Astrocyte of the spinal cord (primary cell): ENCODE measurements around the gene SERF2.

ENCODE experiments used
- DNase-seq: peaks from one replicate; pipeline ENCODE4 v3.0.0; 2011; ENCODE audit warnings: low read depth, low spot score
- H3K4me3 ChIP-seq: 2 replicates; pipeline ENCODE4 v1.5.1; 2011; ENCODE audit warnings: low read depth, mild to moderate bottlenecking, low read length, moderate library complexity
- in situ Hi-C: cut with HindIII; loops from 2 replicates; pipeline ENCODE4 v1.10.0; 2017; ENCODE audit warnings: low sequenced_read_pairs
- TF ChIP-seq, protein P1 (sequence below): IDR thresholded peaks from 2 replicates; pipeline ENCODE4 v1.5.1; 2012; ENCODE audit warnings: low read depth, mild to moderate bottlenecking, low read length, inconsistent platforms

SERF2 gene

DNA sequence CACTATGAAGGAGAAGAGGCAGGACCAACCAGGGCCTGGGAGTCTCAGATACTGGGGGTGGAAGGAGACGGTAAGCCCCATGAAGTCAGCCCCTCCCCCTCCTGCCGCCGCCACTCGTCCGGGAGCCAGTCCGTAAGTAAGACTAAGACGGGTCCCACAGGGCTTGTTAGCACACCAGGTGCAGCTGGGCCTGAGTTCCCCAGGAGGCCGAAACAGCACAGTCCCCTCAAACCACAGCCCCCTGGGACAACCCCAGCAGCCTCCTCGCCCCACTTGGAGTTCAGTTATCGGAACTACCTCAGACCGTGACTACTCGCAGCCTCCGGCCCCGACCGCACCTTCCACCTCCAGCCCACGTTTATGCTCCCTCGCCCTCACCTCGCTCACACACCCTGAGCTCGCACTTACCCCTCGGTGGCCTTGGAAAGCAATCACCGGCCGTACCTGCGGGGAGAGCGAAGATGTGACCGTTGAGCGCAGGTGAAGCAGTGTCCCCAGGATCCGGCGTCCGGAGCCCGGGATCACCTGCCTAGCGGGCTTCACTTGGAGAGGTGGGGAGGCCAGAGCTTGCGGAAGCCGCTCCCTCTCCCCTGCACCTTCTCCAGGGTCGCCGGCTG is 15.9 kb upstream of the SERF2 start:
- peak overlapping the region; percentile 69 for H3K4me3 ChIP-seq
- no peak for DNase-seq
- in situ Hi-C loops = no loop called here
- TF ChIP-seq, protein P1, sequence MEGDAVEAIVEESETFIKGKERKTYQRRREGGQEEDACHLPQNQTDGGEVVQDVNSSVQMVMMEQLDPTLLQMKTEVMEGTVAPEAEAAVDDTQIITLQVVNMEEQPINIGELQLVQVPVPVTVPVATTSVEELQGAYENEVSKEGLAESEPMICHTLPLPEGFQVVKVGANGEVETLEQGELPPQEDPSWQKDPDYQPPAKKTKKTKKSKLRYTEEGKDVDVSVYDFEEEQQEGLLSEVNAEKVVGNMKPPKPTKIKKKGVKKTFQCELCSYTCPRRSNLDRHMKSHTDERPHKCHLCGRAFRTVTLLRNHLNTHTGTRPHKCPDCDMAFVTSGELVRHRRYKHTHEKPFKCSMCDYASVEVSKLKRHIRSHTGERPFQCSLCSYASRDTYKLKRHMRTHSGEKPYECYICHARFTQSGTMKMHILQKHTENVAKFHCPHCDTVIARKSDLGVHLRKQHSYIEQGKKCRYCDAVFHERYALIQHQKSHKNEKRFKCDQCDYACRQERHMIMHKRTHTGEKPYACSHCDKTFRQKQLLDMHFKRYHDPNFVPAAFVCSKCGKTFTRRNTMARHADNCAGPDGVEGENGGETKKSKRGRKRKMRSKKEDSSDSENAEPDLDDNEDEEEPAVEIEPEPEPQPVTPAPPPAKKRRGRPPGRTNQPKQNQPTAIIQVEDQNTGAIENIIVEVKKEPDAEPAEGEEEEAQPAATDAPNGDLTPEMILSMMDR = no peak

DNA sequence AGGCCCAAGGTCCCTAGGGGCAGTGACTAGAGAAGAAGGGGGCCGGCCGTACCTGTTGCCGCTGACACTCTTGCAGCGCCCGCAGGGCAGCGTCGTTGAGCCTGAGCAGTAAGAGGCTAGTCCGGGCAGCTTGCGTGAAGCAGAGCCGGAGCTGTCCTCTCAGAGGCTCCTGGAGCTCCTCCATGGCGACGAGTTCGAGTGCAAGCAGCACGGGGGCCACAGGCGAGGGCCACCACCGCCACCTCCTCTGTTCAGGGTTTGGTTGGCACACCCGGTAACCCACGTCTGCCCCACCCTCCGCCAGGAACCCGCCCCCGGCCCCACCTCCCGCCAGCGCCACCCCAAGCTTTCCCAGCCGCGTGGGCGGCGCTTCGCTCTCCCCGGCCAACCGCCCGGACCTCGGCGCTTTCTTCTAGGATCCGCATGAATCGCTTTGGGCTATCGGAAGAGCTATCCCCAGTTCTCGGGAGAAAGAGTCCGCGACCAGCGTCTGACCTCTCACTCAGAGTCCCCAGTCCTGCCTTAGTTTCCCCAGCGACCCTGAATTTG is 15.3 kb upstream of the SERF2 start, which contains the start of gene ELL3:
Gene ELL3 (minus strand): TSS at position 249 of the 549 bp plus-strand sequence. CDS start 65 bp downstream, at position 184.
- peak; percentile 79 for DNase-seq
- in situ Hi-C loops = no loop called here
- TF ChIP-seq, protein P1 = no peak
- peak within 1 kb of the TSS; percentile 69 for H3K4me3 ChIP-seq

DNA sequence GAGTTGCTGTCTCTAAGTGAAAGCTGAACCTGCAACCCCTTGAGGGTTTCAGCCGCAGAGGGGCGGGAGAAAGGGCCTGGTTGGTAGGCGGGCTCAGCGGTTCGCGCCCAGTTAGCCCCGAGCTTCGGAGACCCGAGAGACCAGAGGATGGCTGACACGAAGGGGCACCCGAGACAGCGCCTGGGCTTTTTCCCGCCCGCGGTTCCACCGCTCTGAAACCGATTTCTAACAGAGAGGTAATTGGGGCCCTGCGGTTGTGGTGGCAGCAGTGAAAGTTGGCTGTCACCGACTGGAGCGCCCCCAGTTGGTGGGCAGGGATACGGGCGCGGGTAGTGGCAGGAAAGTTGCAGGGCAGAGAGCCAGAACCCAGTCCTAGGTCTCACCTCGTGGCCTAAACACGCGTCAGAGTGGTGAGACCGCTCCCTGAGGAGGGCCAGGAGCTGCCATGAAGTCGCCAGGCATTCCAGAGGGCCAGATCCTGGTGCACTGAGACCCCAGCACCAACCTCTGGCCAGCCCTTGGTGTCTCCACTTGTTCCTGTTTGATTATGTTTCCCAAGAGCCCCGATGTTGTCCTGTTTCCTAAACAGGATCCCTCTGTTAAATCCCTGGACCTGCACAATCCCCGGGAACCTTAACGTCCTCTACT is 14.7 kb upstream of the SERF2 start:
- no peak for DNase-seq
- TF ChIP-seq, protein P1 = peak; percentile 83
- H3K4me3 ChIP-seq = peak overlapping the region; percentile 69
- in situ Hi-C loops = no loop called here

DNA sequence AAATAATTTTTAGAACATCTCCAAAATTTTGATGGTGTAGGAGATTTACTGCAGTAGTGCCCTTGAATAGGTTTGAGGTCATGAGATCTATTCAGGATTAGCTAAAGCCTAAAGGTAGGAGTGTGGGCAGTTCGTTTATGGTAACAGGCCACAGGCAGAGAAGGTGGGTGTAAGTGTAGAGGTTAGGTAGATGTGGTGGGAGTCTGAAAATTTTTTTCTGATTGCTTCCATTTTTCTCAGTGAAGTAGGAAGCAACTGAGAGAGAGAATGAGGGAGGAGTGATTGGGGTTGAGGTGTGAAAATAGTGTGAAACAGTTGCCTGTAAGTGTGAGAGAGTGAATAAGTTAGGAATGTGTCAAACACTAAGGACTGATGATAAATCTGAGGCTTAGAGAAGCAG is 13.1 kb upstream of the SERF2 start:
- TF ChIP-seq, protein P1 = no peak
- DNase-seq = no peak
- H3K4me3 ChIP-seq = no peak overlapping the region
- in situ Hi-C loops = no loop called here

DNA sequence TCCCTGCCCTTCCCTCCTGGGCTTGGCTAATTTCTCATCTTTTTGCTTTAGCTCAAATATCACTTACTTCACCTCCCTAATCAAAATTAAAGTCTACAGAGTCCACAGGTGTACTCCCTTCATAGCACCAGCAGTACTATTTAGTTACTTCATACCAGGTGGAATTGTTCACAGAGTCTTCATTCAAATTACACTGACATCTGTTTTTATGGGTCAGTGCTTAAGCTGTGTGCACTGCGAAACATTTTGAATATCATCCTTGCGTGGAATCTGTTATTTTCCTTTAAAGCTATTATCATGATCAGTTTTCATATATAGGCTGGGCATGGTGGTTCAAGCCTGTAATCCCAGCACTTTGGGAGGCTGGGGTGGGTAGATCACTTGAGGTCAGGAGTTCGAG is 2.7 kb upstream of the SERF2 start:
- TF ChIP-seq, protein P1 = no peak
- in situ Hi-C loops = no loop called here
- no peak for DNase-seq
- H3K4me3 ChIP-seq = no peak overlapping the region

DNA sequence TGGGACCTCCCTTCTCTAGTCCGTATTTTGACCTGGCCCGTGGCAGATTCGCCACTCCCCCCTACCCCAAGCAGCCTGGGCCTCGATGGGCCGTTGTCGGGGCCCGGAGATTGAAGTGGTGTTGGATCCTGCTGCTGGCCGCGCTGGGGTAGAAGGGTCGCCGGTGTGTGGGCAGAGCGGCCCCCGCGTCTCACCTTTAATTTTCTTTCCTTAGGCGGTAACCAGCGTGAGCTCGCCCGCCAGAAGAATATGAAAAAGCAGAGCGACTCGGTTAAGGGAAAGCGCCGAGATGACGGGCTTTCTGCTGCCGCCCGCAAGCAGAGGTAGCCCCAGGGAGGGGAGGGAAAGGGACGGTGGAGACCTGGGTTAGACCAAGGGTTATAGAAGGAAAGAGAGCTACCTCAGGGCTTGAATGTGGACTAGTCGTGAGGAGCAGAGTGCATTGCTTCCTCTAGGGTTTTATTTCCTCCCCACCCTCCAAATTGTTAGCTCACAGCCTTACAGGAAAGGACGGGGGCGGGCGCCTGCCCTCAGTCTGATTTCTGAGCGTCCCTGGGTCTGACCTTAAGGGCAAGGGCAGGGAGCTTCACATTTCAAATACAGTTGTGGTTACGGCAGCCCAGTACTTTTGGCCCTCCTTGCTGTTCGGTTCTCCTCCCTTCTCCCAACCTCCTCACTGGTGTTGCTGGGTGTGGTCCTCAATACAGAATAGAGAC is 799 bp downstream of the SERF2 start:
- TF ChIP-seq, protein P1 = no peak
- H3K4me3 ChIP-seq = peak overlapping the region; percentile 81
- DNase-seq = no peak
- in situ Hi-C loops = no loop called here
